Activated T-cell treated with anti-CD3 and anti-CD28 coated beads for 1 hour (primary cell): ENCODE data around the gene OR2AK2.

Experiments used
- DNase-seq: peaks from one replicate; pipeline ENCODE4 v3.0.0-alpha.2; 2020; ENCODE audit warnings: low read depth

OR2AK2 gene

GRCh38 chr1:247964933-247965332 is at the start of gene OR2AK2:
TSS of gene OR2AK2 (plus strand) at chr1:247965233. CDS start at chr1:247965377, 144 bp downstream.
- DNase-seq: no peak

- DNase-seq: no peak
These were observed 45.1 kb upstream of the OR2AK2 start, which contains the start of gene OR2T8 for GRCh38 chr1:247919952-247920351. TSS of gene OR2T8 (plus strand) at chr1:247920252. CDS start at chr1:247921018, 766 bp downstream.

GRCh38 chr1:247923941-247924340 is 41.1 kb upstream of the OR2AK2 start:
- DNase-seq: no peak

- no peak for DNase-seq
These were observed 40.2 kb upstream of the OR2AK2 start, which contains the start of gene OR2AJ1 for GRCh38 chr1:247924868-247925267. TSS of gene OR2AJ1 (plus strand) at chr1:247924889. CDS start at chr1:247933769, 8,880 bp downstream.

- DNase-seq: no peak
These were observed 31.0 kb upstream of the OR2AK2 start for GRCh38 chr1:247933989-247934388.

- DNase-seq: no peak
These were observed 29.3 kb upstream of the OR2AK2 start for GRCh38 chr1:247935781-247936180.

- no peak for DNase-seq
These were observed 28.6 kb upstream of the OR2AK2 start for GRCh38 chr1:247936415-247936814.

GRCh38 chr1:247936965-247937734 is 27.9 kb upstream of the OR2AK2 start:
- peak; percentile 73 for DNase-seq

- DNase-seq: no peak
These were observed 22.4 kb upstream of the OR2AK2 start for GRCh38 chr1:247942624-247943023.

- no peak for DNase-seq
These were observed 16.5 kb upstream of the OR2AK2 start, which contains the start of gene OR2L8 for GRCh38 chr1:247948558-247948957. TSS of gene OR2L8 (plus strand) at chr1:247948858. CDS start at chr1:247948858, 0 bp downstream.

- no peak for DNase-seq
These were observed 11.6 kb upstream of the OR2AK2 start for GRCh38 chr1:247953408-247953807.

GRCh38 chr1:247961791-247962190 is 3.2 kb upstream of the OR2AK2 start:
- no peak for DNase-seq

- DNase-seq: no peak
These were observed 2.0 kb upstream of the OR2AK2 start for GRCh38 chr1:247962911-247963588.

GRCh38 chr1:247966532-247967204 is 1.6 kb downstream of the OR2AK2 start:
- no peak for DNase-seq

GRCh38 chr1:247992986-247993385 is 28.0 kb downstream of the OR2AK2 start:
- DNase-seq: no peak

GRCh38 chr1:247998811-247999210 is 33.8 kb downstream of the OR2AK2 start:
- no peak for DNase-seq

- DNase-seq: no peak
These were observed 35.1 kb downstream of the OR2AK2 start for GRCh38 chr1:248000169-248000568.

- DNase-seq: no peak
These were observed 42.7 kb downstream of the OR2AK2 start for GRCh38 chr1:248007778-248008177.

- DNase-seq: no peak
These were observed 44.6 kb downstream of the OR2AK2 start for GRCh38 chr1:248009681-248010080.

GRCh38 chr1:248013229-248013710 is 48.2 kb downstream of the OR2AK2 start, which contains the start of gene OR2L5:
TSS of gene OR2L5 (plus strand) at chr1:248013660. CDS start at chr1:248021948, 8,288 bp downstream.
- DNase-seq: no peak

- DNase-seq: no peak
These were observed 50.8 kb downstream of the OR2AK2 start for GRCh38 chr1:248015803-248016202.
